Kidney tubule cell (primary cell): Measurements from ENCODE around the gene MED27.

Experiments used
- DNase-seq: peaks from one replicate; pipeline ENCODE4 v3.0.0-alpha.2; 2018; ENCODE audit warnings: low spot score

MED27 gene

DNA sequence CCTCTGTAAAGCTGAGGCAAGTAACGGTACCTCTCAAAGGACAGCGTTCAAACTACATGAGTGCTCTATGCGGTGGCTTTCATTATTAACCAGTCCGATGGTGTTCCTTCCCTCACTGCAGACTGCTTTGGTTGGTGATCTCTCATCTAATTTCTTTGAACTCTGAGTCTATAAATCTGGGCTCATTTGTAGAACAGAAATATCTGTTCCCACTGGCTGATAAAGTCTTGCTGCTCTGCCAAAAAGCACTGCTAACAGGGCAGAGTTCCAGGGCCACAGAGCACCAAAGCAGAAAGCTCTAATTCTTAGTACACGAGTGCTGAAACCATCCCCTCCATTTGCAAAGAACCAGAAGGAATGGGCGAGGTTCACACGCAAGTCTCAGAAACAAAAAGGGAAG lies 81.9 kb downstream of the MED27 start:
- DNase-seq = no peak

DNA sequence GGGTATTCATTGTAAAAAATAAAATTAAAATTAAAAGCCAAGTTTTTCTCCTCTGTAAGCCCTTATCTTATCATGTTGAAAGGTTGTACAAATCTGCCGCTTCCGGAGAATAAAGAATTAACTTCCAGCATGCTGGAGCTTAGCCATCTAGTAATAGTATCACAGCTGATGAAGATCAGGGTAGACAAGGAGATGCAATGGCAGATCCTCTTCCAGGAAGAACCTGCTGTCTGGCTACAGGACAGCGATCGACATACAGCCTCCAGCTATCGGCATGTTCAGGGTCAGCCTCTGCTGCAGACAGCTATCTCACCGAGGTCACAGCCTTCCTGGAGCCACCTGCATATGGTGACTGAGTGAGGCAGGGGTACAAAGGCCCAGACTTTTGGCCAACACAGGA lies 82.6 kb downstream of the MED27 start:
- no peak for DNase-seq

DNA sequence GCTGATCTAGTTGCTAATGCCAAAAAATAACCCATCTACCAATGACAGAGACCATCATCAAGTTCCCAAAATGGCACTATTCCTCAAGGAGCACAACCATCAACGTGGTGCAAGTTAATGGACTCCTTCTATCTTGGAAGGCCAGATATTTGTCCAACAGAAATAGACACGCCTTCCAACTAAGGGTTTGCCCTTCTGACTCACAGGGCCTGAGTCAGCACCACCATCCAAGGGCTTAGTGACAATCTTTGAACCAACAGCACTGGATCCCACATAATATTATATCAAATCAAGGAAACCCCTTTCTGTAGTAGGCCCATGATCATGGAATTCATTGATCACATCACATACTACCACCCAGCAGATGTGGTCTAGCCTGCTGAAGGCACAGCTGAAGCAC lies 84.3 kb downstream of the MED27 start:
- peak; percentile 40 for DNase-seq

DNA sequence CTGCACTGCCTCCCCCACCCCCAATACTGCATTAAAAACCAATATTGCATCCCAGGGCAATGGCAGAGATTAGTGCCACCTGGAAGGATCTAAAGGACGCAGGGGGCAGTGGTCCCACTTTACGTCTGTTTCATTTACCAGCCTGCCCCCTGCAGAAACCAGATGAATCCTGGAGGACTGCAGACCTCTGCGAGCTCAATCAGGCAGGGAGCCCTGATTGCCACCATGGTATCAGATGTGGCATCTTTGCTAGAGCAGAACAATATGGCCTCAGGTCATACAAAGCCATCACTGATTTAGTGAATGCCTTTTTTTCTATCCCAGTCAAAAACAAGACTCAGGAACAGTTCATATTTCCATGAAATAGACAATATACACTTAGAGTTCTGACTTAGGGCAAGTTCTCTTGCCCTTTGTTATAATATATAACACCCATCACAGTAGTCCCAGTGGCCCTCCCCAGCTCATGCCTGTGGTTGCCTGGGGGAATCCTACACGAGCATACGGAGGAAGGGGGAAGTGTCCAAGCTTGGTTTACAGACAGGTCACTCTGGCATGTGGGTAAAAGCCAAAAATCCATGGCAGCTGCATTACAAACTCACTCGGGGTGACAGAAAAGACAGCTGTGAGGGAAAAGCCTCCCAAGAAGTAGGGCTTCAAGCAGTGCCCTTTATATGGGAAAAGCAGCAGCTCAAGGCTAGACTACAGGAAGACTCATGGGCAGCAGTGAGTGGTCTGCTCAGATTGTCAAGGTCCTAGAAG lies 85.1 kb downstream of the MED27 start:
- DNase-seq = no peak

DNA sequence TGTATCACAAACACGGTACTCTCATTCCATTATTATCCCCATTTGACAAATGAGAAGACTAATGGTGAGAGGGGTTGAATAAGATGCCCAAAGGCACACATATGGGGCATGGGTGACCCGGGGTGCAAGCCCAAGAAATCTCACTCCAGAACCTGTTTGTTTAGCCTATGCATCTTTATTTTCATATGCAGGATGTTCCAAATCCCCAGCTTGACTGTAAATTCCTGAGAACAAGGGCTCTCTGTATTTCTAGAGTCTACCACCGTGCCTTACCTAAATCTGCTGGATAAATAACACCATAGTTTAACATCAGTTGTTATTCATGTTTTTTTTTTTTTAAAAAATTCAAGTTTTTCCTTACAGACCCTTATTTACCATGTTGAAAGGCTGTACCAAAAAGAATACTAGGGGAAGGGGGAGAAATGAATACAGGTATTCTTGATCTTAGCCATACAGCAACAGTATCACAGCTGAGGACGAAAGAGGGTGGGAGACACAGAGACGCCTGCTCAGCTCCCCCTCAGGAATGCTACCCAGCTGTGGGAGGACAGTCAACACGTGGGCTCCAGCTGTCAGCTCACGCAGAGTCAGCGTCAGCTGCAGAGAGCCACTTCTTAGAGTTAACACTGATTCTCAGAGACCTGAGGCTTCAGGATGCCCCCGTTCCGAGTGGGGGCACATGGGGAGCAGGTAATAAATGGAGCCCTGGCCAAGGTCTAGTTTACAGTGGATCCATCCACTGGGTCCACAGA lies 86.6 kb downstream of the MED27 start:
- no peak for DNase-seq

DNA sequence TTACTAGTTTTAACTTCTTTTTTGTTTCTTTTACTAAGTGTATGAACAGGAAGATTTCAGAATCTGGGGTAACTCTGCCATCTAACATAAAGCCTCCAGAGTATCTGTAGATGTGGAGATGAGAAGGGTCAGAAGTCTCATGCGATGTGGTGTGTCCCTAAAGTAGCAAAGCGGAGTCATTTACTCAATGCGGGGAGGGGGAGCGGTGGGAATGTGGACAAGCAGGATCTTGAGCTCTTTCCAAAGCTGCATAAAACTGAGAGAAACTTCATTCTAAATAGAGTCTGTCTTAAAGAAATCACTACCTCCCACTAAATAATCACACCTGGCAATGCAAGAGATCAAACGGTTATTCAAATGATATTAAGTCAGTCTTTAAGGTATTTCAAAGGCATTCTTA lies 92.4 kb downstream of the MED27 start:
- DNase-seq = no peak

DNA sequence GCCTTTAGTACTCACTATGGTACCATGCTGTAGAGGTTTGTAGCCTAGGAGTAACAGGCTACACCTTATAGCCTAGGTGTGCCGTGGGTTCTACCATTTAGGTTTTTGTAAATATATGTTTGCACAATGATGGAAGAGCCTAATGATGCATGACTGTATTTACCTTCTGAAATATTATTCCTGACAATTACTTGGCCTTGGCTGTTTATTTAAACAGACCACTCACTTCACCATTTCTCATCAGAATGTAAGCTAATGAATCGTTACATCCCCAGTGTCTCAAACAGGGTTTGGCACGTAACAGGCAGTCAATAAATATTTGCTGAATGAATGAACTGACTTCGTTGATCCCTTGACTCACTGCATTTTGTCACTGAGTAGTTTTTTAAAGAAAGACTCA lies 93.1 kb downstream of the MED27 start:
- DNase-seq = no peak

DNA sequence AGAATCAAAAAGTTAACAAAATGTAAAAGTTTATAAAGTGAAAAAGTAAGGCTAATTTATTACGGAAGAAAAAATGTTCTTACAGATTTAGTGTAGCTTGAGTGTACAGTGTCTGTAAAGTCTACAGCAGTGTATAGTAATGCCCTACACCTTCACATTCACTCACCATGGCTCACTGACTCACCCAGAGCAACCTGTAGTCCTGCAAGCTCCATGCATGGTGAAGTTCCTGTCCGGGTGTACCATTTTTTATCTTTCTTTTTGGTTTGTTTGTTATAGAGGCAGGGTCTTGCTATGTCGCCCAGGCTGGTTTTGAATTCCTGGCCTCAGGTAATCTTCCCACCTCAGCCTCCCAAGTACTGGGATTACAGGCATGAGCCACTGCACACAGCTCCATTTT lies 93.6 kb downstream of the MED27 start:
- DNase-seq = peak; percentile 26

DNA sequence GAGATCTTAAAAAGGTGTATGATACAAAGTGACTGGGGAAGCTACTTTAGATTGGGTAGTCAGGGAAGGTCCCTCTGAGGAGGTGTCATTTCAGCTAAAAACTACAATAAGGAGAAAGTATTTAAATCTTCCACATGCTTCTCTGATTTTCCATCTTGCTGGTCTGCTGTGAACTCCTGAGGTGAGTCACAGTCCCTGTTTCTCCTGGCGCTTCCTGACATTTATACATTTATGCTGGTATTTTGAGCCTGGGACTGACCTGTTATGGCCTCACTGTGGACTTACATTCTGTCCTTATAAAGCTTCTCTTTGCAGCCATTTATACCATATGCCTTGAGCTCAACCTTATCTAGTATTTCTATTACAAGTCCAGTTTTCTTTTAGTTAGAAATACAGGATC lies 95.1 kb downstream of the MED27 start:
- no peak for DNase-seq

DNA sequence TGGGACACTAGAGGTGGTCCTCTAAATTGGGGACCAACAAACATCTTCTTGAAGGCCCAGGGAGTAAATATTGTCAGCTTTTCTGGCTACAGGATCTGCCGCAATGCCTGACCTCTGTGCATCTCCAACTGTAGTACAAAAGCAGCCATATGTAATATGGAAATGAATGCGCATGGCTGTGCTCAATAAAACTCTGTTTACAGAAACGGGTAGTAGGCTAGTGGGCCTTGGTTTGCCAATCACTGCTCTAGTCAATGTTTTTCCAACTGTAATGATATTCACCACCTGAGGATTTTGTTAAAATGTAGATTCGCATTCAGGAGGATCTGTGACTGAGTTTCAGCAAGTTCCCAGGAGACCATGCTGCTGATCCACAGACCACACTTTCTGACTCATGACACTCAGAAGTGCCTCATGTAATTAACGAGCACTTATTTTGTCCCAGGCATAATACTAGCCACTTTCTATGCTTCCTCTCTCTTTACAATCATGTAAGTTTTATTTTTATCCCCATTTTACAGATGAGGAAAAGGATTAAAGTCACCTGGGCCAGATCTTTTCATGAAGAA lies 96.9 kb downstream of the MED27 start:
- peak; percentile 14 for DNase-seq

DNA sequence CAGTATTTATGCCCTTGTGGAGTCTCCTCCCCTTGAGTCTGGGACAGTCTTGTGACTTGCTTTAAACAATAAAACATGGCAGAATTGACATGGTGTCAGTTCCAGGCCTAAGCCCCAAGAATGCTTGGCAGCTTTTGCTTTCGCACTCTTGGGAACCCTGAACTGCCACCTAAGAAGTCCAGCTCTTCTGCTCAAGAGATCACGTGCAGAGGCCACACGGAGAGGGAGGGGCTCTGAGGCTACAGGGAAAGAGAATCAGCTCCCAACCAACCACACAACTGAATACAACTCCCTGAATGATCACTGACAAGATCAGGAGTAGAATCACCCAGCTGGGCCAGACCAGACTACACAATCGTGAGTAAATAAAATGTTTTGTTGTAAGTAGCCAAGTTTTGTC lies 97.6 kb downstream of the MED27 start:
- DNase-seq = no peak

DNA sequence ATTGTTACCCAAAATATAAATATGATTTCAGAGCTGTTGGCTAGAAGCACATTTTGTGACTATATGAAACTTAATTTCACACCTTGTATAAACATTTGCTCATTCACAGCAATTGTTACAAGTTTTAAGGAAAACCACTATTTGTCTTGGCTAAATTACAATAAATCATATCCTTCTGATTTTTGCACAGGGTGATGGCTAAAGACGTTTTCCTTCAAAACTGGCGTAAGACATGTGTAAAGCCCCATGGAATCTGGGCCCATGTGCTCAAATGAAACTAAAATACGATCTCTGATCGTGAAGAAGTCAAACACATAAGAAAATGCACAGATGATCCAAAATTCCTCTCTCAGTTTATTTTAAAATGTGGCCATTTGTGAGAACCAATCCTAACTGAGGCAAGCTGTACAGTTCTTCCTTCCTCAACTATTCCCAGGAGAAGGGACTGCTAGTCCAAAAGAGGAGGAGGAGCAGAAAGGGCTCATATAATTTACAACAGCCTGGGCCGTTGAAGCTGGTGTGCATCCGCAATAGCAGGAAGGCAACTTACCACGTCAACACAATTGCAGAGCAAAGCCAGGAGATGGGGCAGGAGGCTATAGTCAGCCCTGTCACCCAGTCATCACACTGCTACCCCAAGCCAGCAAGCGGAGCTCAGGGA lies 98.4 kb downstream of the MED27 start:
- DNase-seq = no peak

DNA sequence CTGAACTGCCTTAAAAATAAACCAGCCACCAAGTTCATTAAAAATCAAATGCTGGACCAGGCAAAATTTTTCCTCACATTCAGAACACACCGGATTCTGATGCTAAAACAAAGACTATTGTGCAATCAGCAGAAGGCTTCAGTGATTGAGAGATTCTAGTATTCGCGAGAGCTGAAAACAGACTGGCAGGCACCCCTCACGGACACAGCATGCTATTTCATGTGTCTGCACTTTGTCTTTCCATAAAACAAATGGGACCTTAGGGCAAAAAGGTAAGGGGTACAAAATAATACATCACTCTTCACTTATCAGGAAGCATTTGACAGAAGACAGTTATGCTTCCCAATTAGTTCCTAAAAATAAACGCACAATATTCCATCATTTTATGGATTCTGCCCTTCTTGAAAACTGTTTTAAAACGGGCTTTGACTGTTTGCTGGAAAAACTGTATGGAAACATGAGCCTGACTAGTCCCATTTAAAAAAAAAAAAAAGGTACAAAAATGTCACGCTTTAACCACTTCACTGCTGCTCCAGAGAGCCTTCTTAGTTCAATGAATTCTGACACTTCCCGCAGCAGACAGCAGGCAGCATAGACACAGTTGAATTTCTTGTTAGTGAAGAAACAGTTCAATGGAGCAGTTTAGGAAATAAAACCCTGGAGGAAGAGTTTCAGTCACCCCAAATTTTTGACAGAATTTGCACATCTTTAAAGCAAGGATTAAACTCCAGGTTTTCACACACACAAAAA lies 99.2 kb downstream of the MED27 start:
- no peak for DNase-seq

DNA sequence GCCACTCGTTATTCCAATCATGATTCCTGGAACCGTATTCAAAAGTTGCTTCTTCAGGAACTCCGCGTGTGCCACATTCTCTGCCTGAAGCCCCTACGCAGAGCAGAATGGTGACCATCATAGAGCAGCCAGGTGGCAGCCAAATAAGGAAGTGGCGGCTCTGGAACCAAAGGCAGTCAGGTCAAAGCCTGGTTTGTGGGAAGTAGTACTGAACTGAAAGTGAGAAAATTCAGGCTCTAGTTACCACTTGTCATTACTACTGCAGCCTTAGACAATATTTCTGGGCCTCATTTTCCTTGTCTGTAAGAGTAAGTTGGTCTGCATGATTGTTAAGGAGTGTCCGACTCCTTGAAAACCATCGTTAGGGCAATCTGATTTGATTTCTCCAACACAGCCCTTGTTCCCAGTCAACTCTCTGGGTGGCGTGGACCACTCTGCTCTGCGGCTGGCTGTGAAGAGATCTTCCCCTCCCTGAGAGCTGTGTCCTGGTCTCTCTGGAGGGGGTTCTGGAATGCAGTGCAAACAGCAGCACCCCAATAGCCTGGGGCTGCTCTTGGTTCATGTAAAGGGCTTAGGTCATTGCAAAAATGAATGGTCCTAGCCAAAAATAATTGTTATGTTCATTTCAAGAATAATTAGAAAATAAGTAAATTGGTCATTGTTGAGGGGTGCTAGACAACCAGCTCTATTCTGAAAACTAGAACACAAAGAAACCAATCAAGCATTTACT lies 102.4 kb downstream of the MED27 start:
- no peak for DNase-seq

DNA sequence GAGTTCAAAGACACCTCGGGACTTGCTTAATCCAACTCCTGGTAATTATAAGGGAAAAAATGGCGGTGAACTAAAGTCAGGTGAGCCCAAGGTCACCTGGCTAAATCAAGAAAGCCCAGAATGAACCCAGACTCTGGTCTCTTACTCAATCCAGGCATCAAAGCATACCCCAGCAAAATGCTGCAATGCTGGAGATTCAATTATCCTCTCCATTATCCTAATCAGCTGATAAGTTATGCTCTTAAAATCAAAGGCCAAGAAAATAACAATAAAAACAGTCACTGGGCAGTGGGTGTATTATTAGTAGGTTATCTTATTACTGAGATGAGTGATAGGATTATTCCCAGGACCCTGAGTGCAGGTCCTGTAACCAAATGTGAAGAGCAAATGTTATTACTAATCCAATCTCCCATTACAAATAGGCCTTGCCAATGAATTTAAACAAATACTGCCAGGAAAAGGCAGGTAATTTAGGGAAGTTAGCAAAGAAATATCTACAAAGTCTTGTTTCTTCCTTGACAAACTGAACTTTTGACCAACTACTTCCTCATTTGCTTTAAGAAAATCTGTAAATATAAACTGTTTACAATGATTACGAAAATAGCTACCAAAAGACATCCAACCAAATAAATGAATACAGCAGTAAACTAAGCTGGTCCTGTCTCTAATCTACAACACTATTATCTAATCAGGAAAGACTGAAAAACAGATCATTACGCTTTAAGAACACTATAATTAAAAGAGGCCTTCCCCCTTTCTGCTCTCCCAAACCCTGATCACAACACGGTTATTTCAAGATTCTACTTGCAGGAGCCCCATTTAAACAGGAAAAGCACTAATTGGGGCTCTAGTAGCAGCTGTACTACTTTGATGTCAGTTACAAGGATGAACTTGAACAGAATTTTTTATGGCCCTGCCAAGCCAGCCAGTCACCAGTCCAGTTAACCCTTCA lies 103.2 kb downstream of the MED27 start:
- DNase-seq = no peak

DNA sequence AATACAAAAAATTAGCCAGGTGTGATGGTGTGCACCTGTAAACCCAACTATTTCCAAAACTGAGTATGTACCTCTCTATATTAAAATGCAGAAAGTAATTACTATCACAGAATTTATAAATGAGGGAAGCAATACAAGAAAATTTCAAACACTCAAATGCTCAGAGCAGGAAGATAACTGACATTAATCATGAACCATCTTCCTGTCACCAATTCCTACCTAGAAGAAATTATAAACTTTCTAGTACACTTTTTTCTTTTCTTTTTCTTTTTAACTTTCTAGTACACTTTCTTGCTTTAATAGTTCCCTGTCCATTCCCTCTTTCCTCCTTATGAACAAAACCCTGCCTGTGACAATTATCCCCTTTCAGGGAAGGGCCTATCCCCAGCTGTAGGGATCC lies 106.8 kb downstream of the MED27 start:
- DNase-seq = no peak

DNA sequence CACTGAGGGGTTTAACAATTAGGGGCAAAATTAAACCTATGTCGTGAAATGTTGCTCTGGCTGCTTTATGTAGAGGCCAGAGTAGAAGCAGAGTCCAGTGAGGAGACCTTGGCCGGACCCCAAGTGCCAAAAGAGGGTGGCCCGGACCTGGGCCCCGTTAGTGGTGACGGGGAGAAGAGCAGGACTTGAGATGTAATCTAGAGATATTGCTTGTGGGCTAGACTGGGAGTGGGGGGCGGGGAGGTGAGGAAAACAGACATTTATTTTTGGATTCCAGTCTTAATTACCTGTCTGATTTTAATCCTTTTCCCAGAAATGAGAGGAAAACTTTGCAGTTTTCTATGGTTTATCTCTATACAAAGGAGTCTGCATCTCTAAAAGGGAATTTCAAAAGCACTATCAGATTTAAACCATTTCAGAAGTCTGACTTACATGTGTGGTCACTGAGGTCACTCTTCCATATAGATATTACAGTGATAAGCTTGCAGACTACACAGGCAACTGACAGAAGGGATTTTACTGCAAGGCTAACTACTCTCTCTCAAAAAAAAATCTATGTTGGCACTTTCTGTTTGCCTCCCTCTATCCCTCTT lies 108.1 kb downstream of the MED27 start:
- DNase-seq = no peak

DNA sequence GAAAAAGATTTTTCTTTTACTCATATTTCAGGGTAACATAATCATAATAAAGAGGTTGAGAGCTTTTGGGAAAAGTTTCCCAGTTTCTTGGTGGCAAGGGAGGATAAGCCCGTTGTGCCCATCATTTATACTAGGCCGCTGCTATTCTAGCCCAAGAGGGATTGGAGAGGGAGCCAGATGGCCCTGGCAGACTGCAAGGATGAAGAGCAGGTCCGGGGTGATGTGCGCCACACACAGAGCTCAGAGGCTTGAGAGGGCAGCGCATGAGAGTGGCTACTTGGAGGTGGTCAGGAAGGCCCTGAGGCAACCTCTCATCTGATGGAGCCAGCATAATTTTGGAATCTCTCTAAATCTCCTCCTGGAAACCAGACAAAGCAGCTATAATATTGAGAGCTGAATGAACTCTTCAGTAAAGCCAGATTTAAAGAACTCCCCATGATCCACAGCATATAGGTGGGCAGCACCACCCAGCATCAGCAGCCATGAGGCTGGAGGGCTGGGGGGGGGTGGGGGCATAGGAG lies 110.1 kb downstream of the MED27 start:
- DNase-seq = no peak

DNA sequence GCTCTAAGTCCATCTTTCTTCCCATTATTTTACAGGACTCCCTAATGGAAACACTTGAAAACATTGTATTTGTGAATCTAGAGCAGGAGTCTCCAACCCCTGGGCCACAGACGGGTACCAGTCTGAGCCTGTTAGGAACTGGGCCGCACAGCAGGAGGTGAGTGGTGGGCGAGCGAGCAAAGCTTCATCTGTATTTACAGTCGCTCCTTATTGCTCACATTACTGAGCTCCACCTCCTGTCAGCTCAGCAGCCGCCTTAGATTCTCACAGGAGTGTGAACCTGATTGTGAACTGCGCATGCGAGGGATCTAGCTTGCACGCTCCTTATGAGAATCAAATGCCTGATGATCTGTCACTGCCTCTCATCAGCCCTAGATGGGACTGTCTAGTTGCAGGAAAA lies 111.0 kb downstream of the MED27 start:
- no peak for DNase-seq

DNA sequence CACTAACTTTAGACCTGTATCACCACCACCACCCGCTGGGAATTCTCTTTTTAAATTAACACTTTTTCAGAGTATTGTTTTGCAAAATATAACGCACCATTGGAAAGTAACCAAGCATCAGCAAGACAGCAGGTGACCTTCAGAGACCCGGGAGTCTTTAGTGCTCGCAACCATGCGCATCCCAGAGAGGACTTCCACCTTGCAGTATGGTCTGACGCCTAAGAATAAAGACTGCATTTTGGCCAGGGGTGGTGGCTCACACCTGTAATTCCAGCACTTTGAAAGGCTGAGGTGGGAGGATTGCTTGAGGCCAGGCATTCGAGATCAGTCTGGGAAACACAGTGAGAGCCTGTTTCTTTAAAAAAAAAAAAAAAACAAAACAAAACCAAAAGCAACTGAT lies 113.8 kb downstream of the MED27 start:
- DNase-seq = no peak
